Upper lobe of right lung (tissue), 1 donor: ENCODE results near the gene TREML4. TPM values are rescaled to one million over a fixed set of nuclear protein-coding genes. Genes with fewer than 3 reads are reported as not detected.

Experiments
- ATAC-seq: fragments of 200-7000 bp; cut with Tn5 transposase; one replicate; pipeline ENCODE4 v1.9.1; 2020; ENCODE audit warnings: mild to moderate bottlenecking, moderate library complexity
- DNase-seq: peaks from one replicate; pipeline ENCODE4 v3.0.0-alpha.2; 2020
- H3K27ac ChIP-seq: fragments of 200-600 bp; one replicate; pipeline ENCODE4 v1.8.0; 2022
- H3K27me3 ChIP-seq: fragments of 200-600 bp; one replicate; pipeline ENCODE4 v1.8.0; 2022; ENCODE audit warnings: mild to moderate bottlenecking
- H3K36me3 ChIP-seq: fragments of 200-600 bp; one replicate; pipeline ENCODE4 v1.8.0; 2022
- H3K4me1 ChIP-seq: fragments of 200-600 bp; one replicate; pipeline ENCODE4 v1.8.0; 2022
- H3K4me3 ChIP-seq: fragments of 200-600 bp; one replicate; pipeline ENCODE4 v1.8.0; 2022; ENCODE audit warnings: mild to moderate bottlenecking
- H3K9me3 ChIP-seq: fragments of 200-600 bp; one replicate; pipeline ENCODE4 v1.8.0; 2022
- intact Hi-C: fragments of 100-400 bp; cut with DNase I; formaldehyde crosslinking; loops from one replicate; pipeline ENCODE4 v1.11.0; 2022
- total RNA-seq: library from RNA; stranded (reverse); fragmentation: NEBNext Ultra II Directional; extraction: Animal tissue kit (Norgen Biotek cat#: 25700); gene quantifications from one replicate; pipeline ENCODE4 v1.2.1, GENCODE V29; 2021
- TF ChIP-seq, protein P1 (sequence below): fragments of 200-600 bp; IDR thresholded peaks from one replicate; pipeline ENCODE4 v1.8.0; 2022; ENCODE audit warnings: antibody characterized with exemption
- donor health status: DM: no; HTN: yes; CAD: no; lungs with severe emphysema.

TREML4 gene
- total RNA-seq, 1 donor from 2014 or later = not detected

DNA sequence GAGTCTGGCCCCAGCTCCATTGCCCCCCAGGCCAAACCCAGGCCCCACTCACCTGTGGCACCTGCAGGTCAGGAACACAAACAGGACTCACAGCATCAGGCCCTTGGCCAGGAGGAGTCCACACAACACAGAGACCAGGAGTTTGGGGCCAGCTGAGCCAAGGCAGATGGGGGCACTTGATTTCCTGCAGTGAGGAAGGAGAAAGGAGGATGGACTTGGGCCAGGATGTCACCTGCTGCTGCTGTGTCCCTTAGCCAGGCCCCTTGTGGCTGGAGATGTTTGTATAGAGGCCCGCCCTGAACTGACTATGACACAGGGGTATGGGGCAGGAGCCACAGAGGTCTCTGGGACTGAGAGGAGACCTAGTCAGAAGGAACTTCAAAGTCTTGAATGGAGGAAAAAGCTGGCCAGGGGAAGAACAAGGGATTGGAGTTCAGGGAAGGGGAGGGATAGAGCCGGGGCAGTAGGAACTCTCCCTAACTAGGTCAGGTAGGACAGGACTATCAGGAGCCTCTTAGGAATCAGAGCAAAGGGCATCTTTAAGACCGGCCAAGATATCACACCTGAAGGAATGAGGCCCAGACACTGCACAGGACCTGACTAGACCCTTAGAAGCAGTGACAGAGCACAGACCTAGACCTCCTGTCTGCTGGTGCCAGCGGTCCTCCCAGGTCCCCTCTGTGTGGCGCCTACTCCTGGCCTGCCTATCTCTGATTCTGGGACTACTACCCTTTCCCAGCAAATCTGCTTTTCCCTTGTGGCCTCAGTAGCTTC is 18.4 kb upstream of the TREML4 start:
- no peaks in the 10 kb centered on the region for H3K36me3 ChIP-seq
- no peak overlapping the region for H3K4me3 ChIP-seq
- ATAC-seq = peak; percentile 35
- intact Hi-C loops = no loop called here
- TF ChIP-seq, protein P1, sequence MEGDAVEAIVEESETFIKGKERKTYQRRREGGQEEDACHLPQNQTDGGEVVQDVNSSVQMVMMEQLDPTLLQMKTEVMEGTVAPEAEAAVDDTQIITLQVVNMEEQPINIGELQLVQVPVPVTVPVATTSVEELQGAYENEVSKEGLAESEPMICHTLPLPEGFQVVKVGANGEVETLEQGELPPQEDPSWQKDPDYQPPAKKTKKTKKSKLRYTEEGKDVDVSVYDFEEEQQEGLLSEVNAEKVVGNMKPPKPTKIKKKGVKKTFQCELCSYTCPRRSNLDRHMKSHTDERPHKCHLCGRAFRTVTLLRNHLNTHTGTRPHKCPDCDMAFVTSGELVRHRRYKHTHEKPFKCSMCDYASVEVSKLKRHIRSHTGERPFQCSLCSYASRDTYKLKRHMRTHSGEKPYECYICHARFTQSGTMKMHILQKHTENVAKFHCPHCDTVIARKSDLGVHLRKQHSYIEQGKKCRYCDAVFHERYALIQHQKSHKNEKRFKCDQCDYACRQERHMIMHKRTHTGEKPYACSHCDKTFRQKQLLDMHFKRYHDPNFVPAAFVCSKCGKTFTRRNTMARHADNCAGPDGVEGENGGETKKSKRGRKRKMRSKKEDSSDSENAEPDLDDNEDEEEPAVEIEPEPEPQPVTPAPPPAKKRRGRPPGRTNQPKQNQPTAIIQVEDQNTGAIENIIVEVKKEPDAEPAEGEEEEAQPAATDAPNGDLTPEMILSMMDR = no peak
- no peaks in the 10 kb centered on the region for H3K4me1 ChIP-seq
- no peaks in the 10 kb centered on the region for H3K9me3 ChIP-seq
- no peak overlapping the region for H3K27ac ChIP-seq
- no peak for DNase-seq
- no peaks in the 10 kb centered on the region for H3K27me3 ChIP-seq

DNA sequence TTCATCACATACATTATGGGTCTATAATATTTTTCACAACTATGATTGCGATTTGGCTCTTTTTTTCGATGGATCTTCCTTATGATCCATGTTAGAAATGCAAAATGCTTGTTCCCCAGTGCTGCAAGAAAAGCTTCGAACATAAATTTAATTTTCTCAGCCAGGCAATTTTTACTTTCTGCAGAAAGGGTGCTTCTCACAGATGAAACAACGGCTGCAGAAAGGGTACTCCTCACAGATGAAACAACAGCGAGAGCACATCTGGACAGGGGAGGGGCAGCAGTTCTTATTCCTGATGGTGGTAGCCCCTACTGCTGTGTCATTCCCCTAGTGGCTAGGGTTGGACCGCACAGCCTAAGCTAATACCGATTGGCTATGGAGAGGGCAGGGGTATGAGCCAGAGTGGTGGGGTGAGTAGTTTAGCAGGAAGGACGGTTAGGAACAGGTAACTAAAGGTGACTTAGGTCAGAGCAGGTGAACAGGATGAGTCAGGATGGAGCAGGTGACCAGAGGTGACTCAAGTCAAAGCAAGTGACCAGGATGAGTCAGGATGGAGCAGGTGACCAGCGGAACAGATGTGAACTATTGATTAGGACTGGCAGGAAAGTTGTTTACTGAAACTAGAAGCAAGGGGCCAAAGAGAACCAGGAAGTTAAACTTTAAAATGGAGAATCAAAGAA is 13.4 kb upstream of the TREML4 start:
- intact Hi-C loops = no loop called here

DNA sequence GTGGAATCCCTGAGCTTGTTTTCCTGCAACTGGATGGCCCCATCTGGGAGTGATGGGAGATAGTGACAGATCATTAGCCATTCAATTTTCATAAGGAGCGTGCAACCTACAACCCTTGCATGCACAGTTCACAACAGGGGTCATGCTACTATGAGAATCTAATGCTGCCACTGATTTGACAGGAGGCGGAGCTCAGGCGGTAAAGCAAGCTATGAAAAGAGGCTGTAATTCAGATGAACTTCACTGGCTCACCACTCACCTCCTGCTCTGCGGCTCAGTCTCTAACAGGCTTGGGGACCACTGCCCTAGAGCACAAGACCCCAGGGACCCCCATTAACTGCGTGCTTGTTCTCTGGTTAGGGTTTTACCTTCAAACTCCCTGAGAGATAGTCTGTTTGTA is 12.4 kb upstream of the TREML4 start:
- DNase-seq (no peak), ATAC-seq (no peak)
- H3K27me3 ChIP-seq = no peaks in the 10 kb centered on the region
- H3K4me1 ChIP-seq = no peaks in the 10 kb centered on the region
- TF ChIP-seq, protein P1 = no peak
- no peak overlapping the region for H3K27ac ChIP-seq
- H3K36me3 ChIP-seq = no peaks in the 10 kb centered on the region
- intact Hi-C loops = no loop called here
- H3K4me3 ChIP-seq = no peak overlapping the region
- no peaks in the 10 kb centered on the region for H3K9me3 ChIP-seq

More for the DNA sequence above, 13.4 kb upstream of the TREML4 start:
- Histone ChIP-seq H3K4me1 (no peaks in the 10 kb centered on the region), H3K36me3 (no peaks in the 10 kb centered on the region), H3K27me3 (no peaks in the 10 kb centered on the region), H3K27ac (no peak overlapping the region), H3K4me3 (no peak overlapping the region), H3K9me3 (no peaks in the 10 kb centered on the region)
- ATAC-seq (no peak), DNase-seq (no peak)
- TF ChIP-seq, protein P1 = no peak

DNA sequence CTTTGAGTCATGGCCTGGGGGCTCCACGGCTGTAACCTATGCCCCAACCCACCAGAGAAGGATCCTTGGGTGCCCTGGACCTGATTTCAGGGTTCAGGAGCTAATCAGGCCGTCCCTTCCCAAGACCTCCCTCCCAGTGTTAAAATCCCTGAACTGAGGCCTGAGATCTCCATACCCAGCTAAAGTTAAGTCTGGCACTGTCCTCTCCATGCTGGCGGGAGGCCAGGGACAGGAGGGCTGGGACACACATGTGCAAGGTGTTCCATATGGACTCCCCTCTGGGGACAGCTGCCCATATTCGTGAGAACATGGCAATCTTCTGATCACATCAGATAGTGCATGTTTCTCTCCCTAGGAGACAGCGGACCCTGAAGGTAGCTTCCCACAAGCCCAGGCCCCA is 11.5 kb upstream of the TREML4 start:
- ATAC-seq (no peak), DNase-seq (no peak)
- intact Hi-C loops = no loop called here

DNA sequence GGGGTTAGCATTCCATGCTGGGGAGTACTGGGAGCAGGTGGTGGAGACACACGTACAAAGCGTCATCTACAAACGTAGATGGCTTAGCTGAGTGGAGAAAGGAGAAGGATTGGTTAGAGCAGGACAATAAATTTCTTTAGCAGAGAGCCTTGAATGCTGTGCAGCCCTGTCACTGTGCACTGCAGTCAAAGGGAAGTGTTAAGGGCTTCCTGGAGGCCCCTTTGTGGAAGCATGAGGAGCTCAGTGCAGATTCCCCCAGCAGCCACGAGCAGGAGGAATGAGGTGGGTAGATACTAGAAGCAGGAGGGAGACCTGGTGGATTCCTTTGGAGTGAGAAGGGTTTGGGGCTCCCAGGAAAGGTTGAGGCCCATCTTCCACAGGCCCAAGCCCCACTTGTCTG is 6.1 kb upstream of the TREML4 start:
- intact Hi-C loops = no loop called here
- H3K36me3 ChIP-seq = no peaks in the 10 kb centered on the region
- H3K27me3 ChIP-seq = peaks cover 4% of the 10 kb centered on the region
- DNase-seq = no peak
- H3K4me1 ChIP-seq = no peaks in the 10 kb centered on the region
- ATAC-seq = no peak
- no peak overlapping the region for H3K27ac ChIP-seq
- H3K9me3 ChIP-seq = no peaks in the 10 kb centered on the region
- TF ChIP-seq, protein P1 = no peak
- no peak overlapping the region for H3K4me3 ChIP-seq

More for the DNA sequence above, 11.5 kb upstream of the TREML4 start:
- TF ChIP-seq, protein P1 = no peak
- Histone ChIP-seq H3K36me3 (no peaks in the 10 kb centered on the region), H3K4me3 (no peak overlapping the region), H3K4me1 (no peaks in the 10 kb centered on the region), H3K27ac (no peak overlapping the region), H3K9me3 (no peaks in the 10 kb centered on the region), H3K27me3 (no peaks in the 10 kb centered on the region)
